ENCODE results near the gene DENND2A. TPM values are rescaled to one million over a fixed set of nuclear protein-coding genes. Genes with fewer than 3 reads are reported as not detected.

DENND2A gene
- total and polyA plus RNA-seq, 10 of the 15 experiments (the other 5 are each of a cell fraction or from before 2014, with no cell fraction given): 0.01 TPM; not detected in 9

DNA sequence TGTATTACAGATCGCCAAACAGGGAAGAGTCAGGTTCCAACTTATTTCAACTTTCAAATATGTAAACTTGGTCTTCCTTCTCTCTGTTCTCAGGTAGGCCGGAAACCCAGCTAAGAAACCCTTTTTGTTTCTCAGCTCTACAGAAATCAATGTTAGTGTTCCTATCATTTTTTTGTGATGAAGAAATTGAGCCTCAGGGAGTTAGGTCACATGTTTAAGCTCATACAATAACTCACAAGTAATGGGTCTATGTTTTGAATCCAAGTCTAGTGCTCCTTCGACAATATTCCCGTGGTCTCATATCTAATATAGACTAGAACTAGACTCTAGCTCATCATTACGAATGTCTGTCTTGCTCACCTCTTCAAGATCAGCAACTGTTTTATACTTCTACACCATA is 22.3 kb downstream of the DENND2A start:
- Histone ChIP-seq H3K36me3 (ENCODE audit: control insufficient read depth in 2 of 2, insufficient read depth in 2 of 2, low read length in 1 of 2) (no peaks in the 10 kb centered on the region), H3K27me3 (replicated peaks in 1 of 2; ENCODE audit: control insufficient read depth in 2 of 2, insufficient read depth in 2 of 2, low read length in 1 of 2) (no peaks in the 10 kb centered on the region), H3K4me2 (ENCODE audit: control insufficient read depth, insufficient read depth) (no peak overlapping the region), H3K4me3 (no peak overlapping the region), H3K9ac (ENCODE audit: control insufficient read depth, insufficient read depth, low read length) (no peak overlapping the region), H3K9me3 (replicated peaks; ENCODE audit: control insufficient read depth, insufficient read depth, low read length) (no peaks in the 10 kb centered on the region), H3K4me1 (ENCODE audit: control insufficient read depth, insufficient read depth, low read length) (no peaks in the 10 kb centered on the region), H3K27ac (ENCODE audit: control insufficient read depth, insufficient read depth) (no peak overlapping the region), H2AFZ (ENCODE audit: control insufficient read depth, low read depth, low read length) (no peak overlapping the region), H3K79me2 (ENCODE audit: control insufficient read depth, insufficient read depth, low read length) (no peaks in the 10 kb centered on the region), H4K20me1 (ENCODE audit: control insufficient read depth, insufficient read depth) (no peaks in the 10 kb centered on the region)
- in situ Hi-C loops (cut with MboI) (no loop called here), intact Hi-C loops (cut with micrococcal nuclease; ENCODE audit: unreplicated experiment) (no loop called here)
- ChIA-PET POLR2A (interaction anchor here (0.7 kb wide), 1 partner anchor 166 kb away, joined by 3 read pairs; no protein-coding TSS in a partner anchor), RAD21 (ENCODE audit: unreplicated experiment) (no interaction called here), SMC1A (ENCODE audit: uncharacterized antibody, unreplicated experiment) (no interaction called here), CTCF (no interaction called here)
- TF ChIP-seq IRF4 (IDR thresholded peaks at IDR 0.05; ENCODE audit: low read depth, low read length) (no peak), ZBED1 (IDR thresholded peaks at IDR 0.05; ENCODE audit: borderline replicate concordance) (no peak), TARDBP (IDR thresholded peaks at IDR 0.05; ENCODE audit: borderline replicate concordance) (no peak), KLF5 (IDR thresholded peaks at IDR 0.05; ENCODE audit: partially characterized antibody) (no peak), NR2F1 (conservative IDR thresholded peaks at IDR 0.05) (no peak), MTA3 (IDR thresholded peaks at IDR 0.05; ENCODE audit: borderline replicate concordance, low read length) (no peak), RAD51 (IDR thresholded peaks at IDR 0.05) (no peak), MEF2B (IDR thresholded peaks at IDR 0.05; ENCODE audit: partially characterized antibody, poor library complexity, severe bottlenecking) (no peak), STAT1 (conservative IDR thresholded peaks at IDR 0.05) (no peak)
- TF ChIP-seq, protein P1, sequence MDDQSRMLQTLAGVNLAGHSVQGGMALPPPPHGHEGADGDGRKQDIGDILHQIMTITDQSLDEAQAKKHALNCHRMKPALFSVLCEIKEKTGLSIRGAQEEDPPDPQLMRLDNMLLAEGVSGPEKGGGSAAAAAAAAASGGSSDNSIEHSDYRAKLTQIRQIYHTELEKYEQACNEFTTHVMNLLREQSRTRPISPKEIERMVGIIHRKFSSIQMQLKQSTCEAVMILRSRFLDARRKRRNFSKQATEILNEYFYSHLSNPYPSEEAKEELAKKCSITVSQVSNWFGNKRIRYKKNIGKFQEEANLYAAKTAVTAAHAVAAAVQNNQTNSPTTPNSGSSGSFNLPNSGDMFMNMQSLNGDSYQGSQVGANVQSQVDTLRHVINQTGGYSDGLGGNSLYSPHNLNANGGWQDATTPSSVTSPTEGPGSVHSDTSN (IDR thresholded peaks at IDR 0.05; ENCODE audit: insufficient replicate concordance, low read depth, low read length): no peak
- TF ChIP-seq, protein P2, sequence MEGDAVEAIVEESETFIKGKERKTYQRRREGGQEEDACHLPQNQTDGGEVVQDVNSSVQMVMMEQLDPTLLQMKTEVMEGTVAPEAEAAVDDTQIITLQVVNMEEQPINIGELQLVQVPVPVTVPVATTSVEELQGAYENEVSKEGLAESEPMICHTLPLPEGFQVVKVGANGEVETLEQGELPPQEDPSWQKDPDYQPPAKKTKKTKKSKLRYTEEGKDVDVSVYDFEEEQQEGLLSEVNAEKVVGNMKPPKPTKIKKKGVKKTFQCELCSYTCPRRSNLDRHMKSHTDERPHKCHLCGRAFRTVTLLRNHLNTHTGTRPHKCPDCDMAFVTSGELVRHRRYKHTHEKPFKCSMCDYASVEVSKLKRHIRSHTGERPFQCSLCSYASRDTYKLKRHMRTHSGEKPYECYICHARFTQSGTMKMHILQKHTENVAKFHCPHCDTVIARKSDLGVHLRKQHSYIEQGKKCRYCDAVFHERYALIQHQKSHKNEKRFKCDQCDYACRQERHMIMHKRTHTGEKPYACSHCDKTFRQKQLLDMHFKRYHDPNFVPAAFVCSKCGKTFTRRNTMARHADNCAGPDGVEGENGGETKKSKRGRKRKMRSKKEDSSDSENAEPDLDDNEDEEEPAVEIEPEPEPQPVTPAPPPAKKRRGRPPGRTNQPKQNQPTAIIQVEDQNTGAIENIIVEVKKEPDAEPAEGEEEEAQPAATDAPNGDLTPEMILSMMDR (IDR thresholded peaks at IDR 0.05 in 2 of 3, conservative IDR thresholded peaks at IDR 0.05 in 1 of 3; ENCODE audit: control insufficient read depth in 2 of 3, extremely low read depth in 1 of 3, insufficient read depth in 1 of 3, low read depth in 3 of 3, low read length in 3 of 3): no peak
- TF ChIP-seq, protein P3, sequence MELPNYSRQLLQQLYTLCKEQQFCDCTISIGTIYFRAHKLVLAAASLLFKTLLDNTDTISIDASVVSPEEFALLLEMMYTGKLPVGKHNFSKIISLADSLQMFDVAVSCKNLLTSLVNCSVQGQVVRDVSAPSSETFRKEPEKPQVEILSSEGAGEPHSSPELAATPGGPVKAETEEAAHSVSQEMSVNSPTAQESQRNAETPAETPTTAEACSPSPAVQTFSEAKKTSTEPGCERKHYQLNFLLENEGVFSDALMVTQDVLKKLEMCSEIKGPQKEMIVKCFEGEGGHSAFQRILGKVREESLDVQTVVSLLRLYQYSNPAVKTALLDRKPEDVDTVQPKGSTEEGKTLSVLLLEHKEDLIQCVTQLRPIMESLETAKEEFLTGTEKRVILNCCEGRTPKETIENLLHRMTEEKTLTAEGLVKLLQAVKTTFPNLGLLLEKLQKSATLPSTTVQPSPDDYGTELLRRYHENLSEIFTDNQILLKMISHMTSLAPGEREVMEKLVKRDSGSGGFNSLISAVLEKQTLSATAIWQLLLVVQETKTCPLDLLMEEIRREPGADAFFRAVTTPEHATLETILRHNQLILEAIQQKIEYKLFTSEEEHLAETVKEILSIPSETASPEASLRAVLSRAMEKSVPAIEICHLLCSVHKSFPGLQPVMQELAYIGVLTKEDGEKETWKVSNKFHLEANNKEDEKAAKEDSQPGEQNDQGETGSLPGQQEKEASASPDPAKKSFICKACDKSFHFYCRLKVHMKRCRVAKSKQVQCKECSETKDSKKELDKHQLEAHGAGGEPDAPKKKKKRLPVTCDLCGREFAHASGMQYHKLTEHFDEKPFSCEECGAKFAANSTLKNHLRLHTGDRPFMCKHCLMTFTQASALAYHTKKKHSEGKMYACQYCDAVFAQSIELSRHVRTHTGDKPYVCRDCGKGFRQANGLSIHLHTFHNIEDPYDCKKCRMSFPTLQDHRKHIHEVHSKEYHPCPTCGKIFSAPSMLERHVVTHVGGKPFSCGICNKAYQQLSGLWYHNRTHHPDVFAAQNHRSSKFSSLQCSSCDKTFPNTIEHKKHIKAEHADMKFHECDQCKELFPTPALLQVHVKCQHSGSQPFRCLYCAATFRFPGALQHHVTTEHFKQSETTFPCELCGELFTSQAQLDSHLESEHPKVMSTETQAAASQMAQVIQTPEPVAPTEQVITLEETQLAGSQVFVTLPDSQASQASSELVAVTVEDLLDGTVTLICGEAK (IDR thresholded peaks at IDR 0.05; ENCODE audit: borderline replicate concordance): no peak
- DNase-seq (ENCODE audit: low read depth, low spot score): no peak
- no TSS peak for BruUV-seq (replicated peaks)
- ATAC-seq: no peak
- FAIRE-seq: no peak
- WGBS (ENCODE audit: insufficient coverage, insufficient replicate concordance, low lambda C conversion rate, missing lambda C conversion rate): 73% methylated on average over 5 of the region's 5 CpGs

Measured in GM12878 (cell line).